Measurements from ENCODE around the gene SS18L1. TPM values are rescaled to one million over a fixed set of nuclear protein-coding genes. Genes with fewer than 3 reads are reported as not detected.

Gene SS18L1
- total RNA-seq, 2 experiments from 2014 or later = 12.1 to 12.3 TPM

DNA sequence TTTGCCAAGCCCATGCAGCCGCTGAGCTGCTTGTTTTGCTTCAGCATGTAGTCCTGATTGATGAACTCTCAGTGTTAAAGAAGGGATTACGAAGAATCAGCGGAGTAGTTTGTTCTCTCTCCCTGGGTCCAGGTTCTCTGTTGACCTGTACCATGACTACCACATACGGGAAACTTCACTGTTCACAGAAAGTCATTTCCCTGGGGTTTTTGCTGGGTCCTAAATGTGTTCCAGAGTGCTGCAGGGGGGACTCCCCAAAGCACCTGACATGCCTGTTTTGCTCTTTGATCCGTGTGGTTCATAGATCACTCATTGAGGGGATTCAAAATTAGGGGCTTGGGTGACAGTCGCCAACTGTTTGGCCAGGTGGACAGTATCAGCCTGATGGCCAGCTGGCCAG lies 15.8 kb upstream of the SS18L1 start:
- Mint-ChIP-seq H3K4me1 (peaks cover 37% of the 10 kb centered on the region), H3K27me3 (no peaks in the 10 kb centered on the region), H3K4me3 (no peak overlapping the region), H3K27ac (no peak overlapping the region), H3K36me3 (peaks cover 41% of the 10 kb centered on the region), H3K9me3 (no peaks in the 10 kb centered on the region)
- DNase-seq = no peak

DNA sequence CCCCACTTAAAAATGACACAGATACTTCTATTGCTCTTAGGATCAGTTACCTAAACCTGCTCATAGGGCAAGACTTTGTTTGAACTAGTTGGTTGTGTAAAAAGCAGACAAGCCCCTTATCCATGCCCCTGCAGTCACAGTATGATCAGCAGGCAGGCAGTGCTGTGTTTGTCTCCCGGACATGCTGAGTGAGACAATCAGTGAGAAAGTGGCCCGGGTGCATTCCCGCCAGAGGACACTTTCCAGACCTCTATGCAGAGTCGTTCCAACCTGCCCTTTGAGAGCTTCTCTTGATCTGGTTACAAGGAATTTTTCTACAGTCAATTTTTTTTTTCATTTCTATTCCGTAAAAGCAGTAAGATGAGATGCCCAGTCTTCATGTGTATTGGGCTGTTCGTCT lies 15.1 kb upstream of the SS18L1 start:
- Mint-ChIP-seq H3K4me1 (peaks cover 40% of the 10 kb centered on the region), H3K27me3 (no peaks in the 10 kb centered on the region), H3K27ac (no peak overlapping the region), H3K36me3 (peaks cover 43% of the 10 kb centered on the region), H3K9me3 (no peaks in the 10 kb centered on the region), H3K4me3 (no peak overlapping the region)
- DNase-seq = no peak

DNA sequence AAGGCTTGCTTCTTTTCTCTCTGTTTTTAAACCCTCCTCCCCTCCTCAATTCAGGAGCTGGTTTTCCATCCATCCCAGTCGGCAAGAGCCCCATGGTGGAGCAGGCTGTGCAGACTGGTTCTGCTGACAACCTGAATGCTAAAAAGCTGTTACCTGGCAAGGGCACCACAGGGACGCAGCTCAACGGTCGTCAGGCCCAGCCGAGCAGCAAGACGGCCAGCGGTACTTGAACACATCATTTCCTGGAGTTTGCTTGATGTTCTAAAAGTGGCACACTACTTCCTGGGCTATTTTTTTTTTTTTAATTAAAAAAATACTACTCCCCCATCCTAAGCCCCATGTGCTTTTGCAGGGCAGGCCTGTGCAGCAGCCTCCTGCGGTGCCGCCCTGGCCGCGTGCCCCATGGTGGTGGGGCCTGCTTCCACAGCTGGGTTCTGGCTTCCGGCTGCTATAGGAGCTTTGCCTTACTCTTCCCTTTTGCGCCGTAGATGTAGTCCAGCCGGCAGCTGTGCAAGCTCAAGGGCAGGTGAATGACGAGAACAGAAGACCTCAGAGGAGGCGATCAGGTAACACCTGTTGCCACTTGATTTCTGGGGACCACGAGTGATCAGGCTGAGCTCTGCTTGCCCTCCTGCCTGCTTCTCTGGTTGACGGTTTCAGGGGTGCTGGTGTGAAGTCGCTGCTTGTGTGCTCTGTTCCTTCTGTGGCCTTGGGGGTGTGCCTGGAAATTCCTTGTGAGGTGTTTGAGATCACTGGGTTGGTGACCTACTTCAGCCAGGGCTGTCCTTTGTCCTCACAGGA lies 13.6 kb upstream of the SS18L1 start:
- peak overlapping the region; percentile 0 for H3K27ac Mint-ChIP-seq
- H3K9me3 Mint-ChIP-seq = no peaks in the 10 kb centered on the region
- no peaks in the 10 kb centered on the region for H3K27me3 Mint-ChIP-seq
- H3K4me3 Mint-ChIP-seq = no peak overlapping the region
- peaks cover 35% of the 10 kb centered on the region for H3K36me3 Mint-ChIP-seq
- no peak for DNase-seq
- H3K4me1 Mint-ChIP-seq = peaks cover 33% of the 10 kb centered on the region

DNA sequence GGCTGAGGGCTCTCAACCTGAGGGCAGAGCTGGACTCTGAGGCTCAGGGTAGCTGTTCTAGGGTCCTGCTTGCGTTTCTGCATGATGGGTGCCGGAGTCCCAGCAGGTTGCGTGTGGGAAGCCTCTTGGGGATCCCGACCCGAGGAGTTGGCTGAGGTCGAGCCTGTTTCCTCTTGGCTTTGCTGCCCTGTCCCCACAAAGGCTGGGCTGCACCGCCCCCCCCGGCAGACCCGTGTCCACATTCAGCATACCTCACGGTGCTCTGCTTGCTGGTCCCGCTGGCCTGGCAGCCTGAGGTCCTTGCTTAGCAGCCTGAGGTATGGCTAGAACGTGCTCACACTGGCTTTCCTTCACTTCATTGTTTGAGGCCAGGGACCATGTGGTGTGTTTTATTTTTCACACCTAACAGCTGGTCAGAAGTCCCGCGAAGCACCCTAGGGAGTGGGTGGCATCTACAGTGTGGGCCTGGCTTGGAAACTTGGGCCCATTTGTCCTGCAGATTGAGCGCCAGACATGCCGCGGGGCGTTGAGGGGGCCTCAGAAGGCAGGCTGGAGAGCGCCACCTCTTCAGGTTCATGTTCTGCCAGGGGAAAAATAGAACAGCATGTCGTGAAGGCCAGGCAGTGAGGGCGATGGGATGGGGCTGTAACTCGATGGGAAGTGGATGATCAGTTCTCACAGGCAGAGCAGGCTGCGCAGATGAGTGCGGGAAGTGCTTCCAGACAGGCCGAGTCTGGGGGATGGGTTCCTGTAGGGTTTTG lies 11.8 kb upstream of the SS18L1 start:
- Mint-ChIP-seq H3K27ac (peak overlapping the region; percentile 62), H3K27me3 (no peaks in the 10 kb centered on the region), H3K4me3 (no peak overlapping the region), H3K4me1 (peaks cover 29% of the 10 kb centered on the region), H3K9me3 (no peaks in the 10 kb centered on the region), H3K36me3 (peaks cover 36% of the 10 kb centered on the region)
- DNase-seq = no peak

DNA sequence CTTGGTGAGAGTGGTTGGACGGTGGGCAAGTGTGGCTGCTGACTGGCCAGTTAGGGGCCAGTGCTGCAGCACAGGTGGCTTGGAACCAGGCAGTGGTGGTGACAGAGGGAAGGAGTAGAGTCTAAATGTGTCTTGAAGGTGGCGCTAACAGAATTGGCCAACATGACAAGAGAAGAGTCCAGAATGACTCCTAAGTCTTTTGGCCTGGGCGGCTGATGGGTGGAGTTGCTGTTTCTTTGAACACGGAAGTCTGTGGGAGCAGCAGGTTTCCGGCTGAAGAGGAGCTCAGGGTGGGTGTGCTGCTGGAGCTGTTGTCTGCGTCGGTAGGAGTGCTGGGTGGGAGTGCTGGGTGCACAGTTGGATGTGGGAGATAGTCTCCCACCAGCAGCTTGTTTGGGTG lies 11.1 kb upstream of the SS18L1 start:
- Mint-ChIP-seq H3K9me3 (no peaks in the 10 kb centered on the region), H3K27me3 (no peaks in the 10 kb centered on the region), H3K36me3 (peaks cover 38% of the 10 kb centered on the region), H3K27ac (peak overlapping the region; percentile 35), H3K4me1 (peaks cover 26% of the 10 kb centered on the region), H3K4me3 (no peak overlapping the region)
- no peak for DNase-seq

GRCh38 chr20:62133051-62133845 lies 10.3 kb upstream of the SS18L1 start:
- Mint-ChIP-seq H3K27ac (no peak overlapping the region), H3K9me3 (no peaks in the 10 kb centered on the region), H3K36me3 (peaks cover 46% of the 10 kb centered on the region), H3K27me3 (no peaks in the 10 kb centered on the region), H3K4me3 (no peak overlapping the region), H3K4me1 (peaks cover 26% of the 10 kb centered on the region)
- no peak for DNase-seq

DNA sequence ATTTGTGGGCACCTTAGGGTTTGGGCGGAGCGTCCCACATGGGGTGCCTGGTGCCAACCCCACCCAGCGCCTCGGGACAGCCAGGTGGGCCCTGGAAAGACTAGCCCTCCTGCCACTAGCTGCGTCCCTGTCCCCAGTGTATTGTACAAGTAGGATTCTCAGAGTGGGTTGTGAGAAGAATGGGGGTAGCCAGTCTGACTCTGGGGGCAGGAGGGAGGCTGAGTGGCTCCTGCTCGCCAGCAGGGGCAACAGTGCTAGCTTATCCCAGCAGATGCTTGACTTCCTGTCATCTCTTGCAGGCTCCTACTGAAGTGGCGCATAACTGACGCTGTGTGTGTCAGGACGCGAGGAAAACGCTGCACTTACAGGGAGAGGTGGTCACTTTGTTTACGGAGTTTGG lies 9.7 kb upstream of the SS18L1 start:
- Mint-ChIP-seq H3K9me3 (no peaks in the 10 kb centered on the region), H3K36me3 (peaks cover 48% of the 10 kb centered on the region), H3K27me3 (no peaks in the 10 kb centered on the region), H3K27ac (peak overlapping the region; percentile 66), H3K4me3 (no peak overlapping the region), H3K4me1 (peaks cover 27% of the 10 kb centered on the region)
- DNase-seq = no peak

- H3K36me3 Mint-ChIP-seq = peaks cover 45% of the 10 kb centered on the region
- H3K27me3 Mint-ChIP-seq = no peaks in the 10 kb centered on the region
- DNase-seq = no peak
- peaks cover 30% of the 10 kb centered on the region for H3K4me1 Mint-ChIP-seq
- no peaks in the 10 kb centered on the region for H3K9me3 Mint-ChIP-seq
- H3K27ac Mint-ChIP-seq = no peak overlapping the region
- H3K4me3 Mint-ChIP-seq = no peak overlapping the region
Measured at GRCh38 chr20:62134735-62135231, 8.8 kb upstream of the SS18L1 start.

GRCh38 chr20:62135573-62136266 lies 7.8 kb upstream of the SS18L1 start:
- Mint-ChIP-seq H3K27me3 (no peaks in the 10 kb centered on the region), H3K36me3 (peaks cover 43% of the 10 kb centered on the region), H3K4me3 (no peak overlapping the region), H3K9me3 (no peaks in the 10 kb centered on the region), H3K4me1 (peaks cover 37% of the 10 kb centered on the region), H3K27ac (peak overlapping the region; percentile 65)
- no peak for DNase-seq

- DNase-seq = peak; percentile 55
- Mint-ChIP-seq H3K36me3 (peaks cover 41% of the 10 kb centered on the region), H3K9me3 (no peaks in the 10 kb centered on the region), H3K4me1 (peaks cover 44% of the 10 kb centered on the region), H3K4me3 (no peak overlapping the region), H3K27me3 (no peaks in the 10 kb centered on the region), H3K27ac (peak overlapping the region; percentile 69)
Measured at GRCh38 chr20:62136283-62137091, 7.1 kb upstream of the SS18L1 start.

DNA sequence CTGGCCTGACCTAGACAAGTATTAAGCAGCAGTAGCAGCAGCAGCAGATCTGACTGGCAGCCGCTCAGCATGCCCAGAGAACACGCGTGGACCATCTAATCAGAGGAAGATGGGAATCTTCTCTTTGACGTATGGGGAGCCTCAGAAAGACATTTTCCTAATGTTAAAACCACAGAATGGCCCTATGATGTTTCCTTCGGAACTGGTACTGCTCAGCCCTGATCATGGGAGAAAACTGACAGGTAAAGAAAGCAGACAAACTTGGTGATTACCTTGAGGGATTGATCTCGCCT lies 6.5 kb upstream of the SS18L1 start:
- Mint-ChIP-seq H3K9me3 (no peaks in the 10 kb centered on the region), H3K36me3 (peaks cover 44% of the 10 kb centered on the region), H3K4me3 (no peak overlapping the region), H3K27ac (peak overlapping the region; percentile 69), H3K4me1 (peaks cover 48% of the 10 kb centered on the region), H3K27me3 (no peaks in the 10 kb centered on the region)
- DNase-seq = no peak

GRCh38 chr20:62137478-62138203 lies 5.9 kb upstream of the SS18L1 start:
- H3K9me3 Mint-ChIP-seq = no peaks in the 10 kb centered on the region
- H3K4me1 Mint-ChIP-seq = peaks cover 44% of the 10 kb centered on the region
- peaks cover 43% of the 10 kb centered on the region for H3K36me3 Mint-ChIP-seq
- no peak for DNase-seq
- H3K27me3 Mint-ChIP-seq = no peaks in the 10 kb centered on the region
- H3K4me3 Mint-ChIP-seq = no peak overlapping the region
- H3K27ac Mint-ChIP-seq = peak overlapping the region; percentile 36

DNA sequence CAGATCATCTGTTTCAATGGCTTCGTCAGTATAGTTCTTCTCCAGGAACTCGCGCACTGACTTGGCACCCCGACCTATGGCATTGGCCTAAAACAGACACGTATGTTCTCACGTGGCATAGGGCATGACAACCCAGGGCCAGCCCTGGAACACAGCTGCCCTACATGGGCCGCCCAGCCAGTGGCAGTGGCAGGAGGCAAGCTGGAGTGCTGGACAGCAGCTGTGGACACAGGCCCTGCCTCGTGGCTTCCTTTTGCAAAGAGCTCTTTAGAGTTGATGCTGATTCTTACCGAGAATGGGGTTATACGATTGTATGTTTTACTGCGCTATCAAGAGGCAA lies 5.4 kb upstream of the SS18L1 start:
- Mint-ChIP-seq H3K4me1 (peaks cover 43% of the 10 kb centered on the region), H3K27ac (no peak overlapping the region), H3K9me3 (no peaks in the 10 kb centered on the region), H3K4me3 (no peak overlapping the region), H3K36me3 (peaks cover 43% of the 10 kb centered on the region), H3K27me3 (no peaks in the 10 kb centered on the region)
- DNase-seq = no peak

DNA sequence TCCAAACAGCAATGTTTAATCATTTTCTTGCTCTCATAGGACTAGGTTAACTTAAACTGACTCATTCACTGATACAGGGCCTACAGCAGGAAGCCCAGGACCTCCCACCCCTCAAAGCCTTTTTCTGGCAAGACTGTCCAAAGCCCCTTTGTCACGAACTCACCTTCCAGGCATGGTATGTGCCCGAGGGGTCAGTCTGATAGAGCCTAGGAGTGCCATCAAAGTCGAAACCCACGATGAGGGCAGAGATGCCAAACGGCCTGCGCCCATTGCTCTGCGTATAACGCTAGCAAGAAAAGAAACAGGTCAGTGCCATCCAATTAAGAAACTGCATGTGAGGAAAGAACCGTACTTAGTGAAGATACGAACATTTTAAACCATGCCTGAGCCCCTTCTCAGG lies 4.7 kb upstream of the SS18L1 start:
- DNase-seq = no peak
- Mint-ChIP-seq H3K36me3 (peaks cover 41% of the 10 kb centered on the region), H3K27me3 (no peaks in the 10 kb centered on the region), H3K4me3 (no peak overlapping the region), H3K27ac (no peak overlapping the region), H3K9me3 (no peaks in the 10 kb centered on the region), H3K4me1 (peaks cover 36% of the 10 kb centered on the region)
